ENCODE measurements around the gene TDRD9.

Gene TDRD9

DNA sequence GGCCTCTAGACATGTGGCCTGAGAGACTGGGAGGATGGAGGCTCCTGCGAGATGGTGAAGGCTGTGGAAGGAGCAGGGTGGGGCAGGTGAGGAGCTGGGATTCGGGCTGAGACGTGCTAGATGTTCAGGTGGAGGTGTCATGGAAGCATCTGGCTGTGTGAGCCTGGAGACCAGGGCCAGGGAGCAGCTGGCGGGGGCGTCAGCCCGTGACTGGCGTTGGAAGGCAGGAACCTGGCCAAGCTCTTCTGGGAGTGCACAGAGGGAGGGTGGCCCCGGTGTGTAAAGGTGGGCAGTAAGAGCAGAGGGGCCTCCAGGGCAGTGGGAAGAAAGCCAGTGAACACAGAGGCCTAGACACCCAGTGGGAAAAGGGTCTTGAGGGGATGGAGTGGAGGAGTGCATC is 69.1 kb downstream of the TDRD9 start:
- DNase-seq, result no peak

DNA sequence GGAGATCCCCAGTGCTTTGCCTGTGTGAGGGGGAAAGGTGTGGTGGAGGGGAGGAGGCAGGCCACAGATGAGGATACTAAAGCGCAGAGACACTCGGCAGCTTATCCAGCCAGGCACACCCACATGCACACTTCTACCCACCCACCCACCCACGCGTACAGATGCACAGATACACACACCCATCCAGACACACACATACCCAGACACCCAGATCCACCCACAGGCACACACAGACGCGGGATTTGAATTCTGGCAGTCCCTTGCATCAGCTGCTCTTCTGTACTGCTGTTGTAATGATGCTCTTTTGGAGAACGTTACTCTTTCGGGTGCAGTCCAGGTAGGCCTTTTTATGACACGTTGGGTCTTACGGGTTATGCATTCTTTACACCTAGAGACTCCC is 69.8 kb downstream of the TDRD9 start:
- no peak for DNase-seq

DNA sequence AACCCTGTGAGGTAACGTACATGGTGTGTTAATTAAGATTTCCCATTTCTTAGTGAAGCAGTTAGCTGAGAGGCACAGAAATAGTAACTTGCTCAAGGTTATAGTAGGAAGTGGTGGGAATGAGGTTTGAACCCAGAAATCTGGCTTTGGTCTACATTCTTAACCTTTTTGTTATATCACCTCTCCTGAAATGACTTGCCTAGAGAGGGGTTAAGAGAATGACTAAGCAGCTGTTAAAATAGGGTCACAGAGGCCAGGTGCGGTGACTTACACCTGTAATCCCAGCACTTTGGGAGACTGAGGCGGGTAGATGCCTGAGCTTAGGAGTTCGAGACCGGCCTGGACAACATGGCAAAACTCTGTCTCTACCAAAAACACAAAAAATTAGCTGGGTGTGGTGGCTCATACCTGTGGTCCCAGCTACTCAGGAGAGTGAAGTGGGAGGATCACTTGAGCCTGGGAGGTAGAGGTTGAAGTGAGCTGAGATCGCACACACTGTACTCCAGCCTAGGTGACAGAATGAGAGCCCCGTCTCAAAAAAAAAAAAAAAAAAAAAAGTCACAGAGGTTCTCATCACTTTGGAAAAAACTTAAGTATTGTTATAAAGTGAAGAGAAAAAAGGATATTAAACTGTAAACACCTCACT is 71.7 kb downstream of the TDRD9 start:
- DNase-seq, result no peak

DNA sequence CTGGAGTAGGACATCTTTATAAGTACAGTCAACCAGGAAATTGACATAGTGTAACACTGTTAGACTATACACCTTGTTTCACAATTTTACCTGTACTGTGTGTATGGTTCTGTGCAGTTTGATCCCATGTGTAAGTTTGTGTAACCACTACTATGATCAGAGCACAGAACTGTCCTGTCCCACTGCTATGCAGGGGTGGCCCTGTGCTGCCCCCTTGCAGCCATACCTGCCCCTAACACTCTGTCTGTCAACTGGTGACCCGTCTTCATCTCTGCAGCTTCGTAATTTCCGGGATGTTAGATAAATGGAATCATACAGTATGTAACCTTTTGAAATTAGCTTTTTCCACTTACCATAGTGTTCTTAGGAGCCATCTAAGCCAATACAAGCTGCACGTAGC is 72.7 kb downstream of the TDRD9 start:
- no peak for DNase-seq

DNA sequence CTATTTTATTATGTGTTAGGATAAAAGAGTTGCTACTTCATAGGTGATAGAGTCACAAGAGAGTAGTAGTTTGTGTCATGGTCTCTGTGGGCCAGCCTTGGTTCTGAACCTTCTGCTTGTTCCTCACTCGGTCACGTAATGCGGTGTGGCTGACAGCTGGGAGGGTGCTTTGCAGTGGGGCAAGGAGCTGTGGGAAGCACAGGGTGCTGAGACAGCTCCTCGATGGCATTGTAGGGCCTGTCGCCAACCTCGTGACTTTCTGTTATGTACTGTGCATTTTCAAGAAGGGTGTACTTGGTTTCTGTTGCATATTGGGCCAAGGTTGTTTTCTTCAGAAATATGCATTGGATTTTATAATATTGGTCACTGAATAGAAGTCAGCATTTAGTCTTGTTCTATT is 75.4 kb downstream of the TDRD9 start:
- no peak for DNase-seq

DNA sequence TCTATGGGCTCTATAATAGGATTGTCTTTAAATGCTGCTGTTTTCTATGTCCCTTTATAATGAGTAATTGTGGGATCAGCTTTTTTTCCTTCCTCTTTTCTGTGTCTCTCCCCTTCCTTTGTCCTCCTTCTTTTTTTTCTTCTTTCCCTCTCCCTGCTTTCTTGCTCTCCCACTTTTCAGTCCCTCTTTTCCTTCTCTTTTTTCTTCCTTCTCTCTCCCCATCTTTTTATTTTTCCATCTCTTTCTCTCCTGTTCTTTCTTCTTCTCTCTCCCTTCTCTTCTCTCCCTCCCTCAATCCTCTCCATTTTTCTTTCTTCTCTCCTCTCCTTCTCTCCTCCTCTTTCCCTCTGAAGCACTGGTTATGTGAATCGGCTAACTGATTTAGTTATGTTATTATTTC is 76.6 kb downstream of the TDRD9 start:
- DNase-seq, result no peak

DNA sequence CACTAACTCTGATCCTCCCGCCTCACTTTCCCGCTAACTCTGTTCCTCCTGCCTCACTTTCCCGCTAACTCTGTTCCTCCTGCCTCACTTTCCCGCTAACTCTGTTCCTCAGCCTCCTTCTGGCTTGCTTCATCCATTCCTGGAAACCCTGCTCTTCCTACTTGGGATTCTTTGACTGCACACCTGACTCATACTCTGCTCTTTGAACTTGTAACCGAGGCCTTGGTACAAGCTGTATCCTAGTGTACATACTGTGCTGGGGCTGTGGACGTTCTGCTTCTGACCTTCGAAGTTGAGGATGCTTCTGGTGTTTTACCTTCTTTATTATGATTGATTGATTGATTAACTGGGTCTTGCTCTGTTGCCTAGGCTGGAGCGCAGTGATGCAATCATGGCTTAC is 77.2 kb downstream of the TDRD9 start:
- DNase-seq, result no peak

DNA sequence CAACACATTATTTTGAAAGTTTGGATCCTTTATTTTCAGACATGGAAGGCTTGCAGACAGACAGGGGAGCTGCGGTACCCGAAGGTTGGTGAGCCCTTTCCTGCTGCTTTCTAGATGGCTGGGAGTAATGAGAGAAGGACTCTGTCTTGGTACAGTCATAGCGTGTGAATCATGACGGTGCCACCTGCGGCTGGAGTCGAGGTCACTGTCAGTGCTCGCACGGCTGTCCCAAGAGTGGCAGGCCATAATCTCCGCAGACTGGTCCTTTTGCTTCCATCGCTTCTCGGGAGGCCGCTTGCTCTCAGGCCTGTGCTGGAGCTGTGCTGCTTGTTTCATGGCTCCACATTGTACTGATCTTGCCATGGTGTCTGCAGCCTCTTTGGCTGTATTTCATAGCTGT is 78.9 kb downstream of the TDRD9 start:
- no peak for DNase-seq

DNA sequence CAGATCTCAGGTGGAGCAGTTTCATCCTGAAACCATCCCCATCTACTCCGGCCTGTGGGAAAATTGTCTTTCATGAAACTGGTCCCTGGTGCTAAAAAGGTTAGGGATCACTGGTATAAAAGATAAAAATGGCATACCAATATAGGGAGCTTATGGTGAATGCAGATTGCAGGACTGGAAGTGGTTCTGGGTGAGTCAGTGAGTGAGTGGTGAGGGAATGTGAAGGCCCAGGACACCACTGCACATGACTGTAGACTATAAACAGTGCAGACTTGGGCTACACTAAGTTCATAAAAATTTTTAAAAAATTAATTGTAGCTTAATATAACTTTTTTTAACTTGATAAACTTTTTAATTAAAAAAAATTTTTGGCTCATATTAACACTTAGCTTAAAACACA is 81.0 kb downstream of the TDRD9 start:
- no peak for DNase-seq

DNA sequence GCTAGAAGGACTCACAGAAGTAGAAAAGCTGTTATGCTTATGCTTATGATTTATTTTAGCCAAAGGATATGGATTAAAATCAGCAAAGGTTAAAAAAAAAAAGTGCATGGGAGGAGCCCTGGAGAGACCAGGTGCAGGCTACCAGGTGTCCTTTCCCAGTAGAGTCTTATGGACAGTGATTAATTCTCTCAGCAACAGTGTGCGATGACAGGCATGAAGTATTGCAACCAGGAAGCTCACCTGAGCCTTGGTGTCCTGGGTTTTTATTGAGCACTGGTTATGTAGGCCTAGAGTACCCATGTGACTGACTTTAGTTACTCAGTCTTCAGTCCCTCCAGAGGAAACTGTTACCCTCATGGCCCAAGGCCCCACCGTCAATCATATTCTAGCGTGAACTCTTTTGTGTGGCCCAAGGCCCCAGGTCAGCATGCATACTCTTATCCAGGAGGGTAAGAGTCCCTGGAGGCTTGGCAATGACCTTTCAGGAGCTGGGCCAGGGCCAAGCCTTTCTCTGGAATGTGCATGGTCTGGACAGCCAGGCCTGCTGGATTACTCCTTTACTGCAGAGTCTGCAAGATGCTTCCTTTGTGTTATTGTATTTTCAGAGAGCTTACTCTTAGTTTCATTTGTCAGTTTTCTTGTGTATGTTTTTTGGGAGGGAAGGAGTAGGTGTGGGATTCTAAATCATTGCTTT is 83.7 kb downstream of the TDRD9 start:
- no peak for DNase-seq

DNA sequence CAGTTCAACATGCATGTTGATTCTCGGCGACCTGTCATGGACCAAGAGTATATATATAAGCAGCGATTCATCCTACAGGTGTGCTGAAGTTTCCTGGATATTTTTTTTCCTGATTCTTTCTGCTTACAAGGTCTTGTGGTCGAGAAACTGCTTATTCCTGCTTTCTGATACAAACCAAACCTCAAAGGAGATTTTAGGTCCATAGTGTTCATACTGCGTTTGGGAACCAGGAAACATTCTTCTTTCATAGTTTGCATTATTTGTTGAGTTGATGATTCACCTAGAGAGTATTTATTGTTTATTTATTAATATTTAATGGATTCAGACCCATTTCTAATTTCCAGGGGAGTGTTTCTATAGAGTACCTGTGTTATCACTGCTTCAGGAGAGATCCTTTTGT is 86.5 kb downstream of the TDRD9 start:
- DNase-seq, result no peak

DNA sequence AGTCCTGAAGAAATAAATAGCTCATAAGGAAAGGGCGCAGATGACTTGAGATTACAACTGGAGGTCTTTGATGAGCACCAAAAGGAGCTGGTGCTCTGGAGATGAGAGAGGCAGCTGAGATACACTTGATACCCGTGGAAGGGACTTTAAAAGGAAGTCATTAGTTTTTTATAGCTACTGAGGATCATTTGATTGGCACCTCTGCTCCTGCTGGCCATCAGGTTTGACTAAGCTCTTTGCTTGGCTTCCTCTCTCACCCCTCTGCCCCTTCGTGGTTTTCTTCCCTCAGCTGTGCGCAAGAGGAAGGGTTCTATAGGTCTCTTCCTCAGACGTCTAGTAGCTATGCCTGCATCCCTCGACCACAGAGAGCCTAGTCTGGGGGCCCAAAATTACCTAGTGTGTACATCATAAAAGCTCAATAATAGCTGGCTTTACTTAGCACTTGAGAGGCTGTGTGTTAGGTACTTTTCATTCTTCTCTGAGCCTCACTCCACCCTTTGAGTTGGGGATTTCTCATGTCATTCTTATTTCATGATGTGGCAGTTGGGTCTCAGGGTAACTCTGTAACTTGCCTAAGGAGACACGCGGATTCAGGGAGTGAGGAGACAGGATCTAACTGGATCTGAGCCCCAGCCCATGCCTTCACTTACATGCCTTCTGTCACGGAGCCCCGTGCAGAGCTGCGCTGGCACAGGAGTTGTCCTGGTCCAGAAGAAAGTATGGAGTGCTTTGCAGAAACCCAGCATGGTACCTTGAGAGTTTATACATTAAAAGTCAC is 88.8 kb downstream of the TDRD9 start:
- DNase-seq, result no peak

DNA sequence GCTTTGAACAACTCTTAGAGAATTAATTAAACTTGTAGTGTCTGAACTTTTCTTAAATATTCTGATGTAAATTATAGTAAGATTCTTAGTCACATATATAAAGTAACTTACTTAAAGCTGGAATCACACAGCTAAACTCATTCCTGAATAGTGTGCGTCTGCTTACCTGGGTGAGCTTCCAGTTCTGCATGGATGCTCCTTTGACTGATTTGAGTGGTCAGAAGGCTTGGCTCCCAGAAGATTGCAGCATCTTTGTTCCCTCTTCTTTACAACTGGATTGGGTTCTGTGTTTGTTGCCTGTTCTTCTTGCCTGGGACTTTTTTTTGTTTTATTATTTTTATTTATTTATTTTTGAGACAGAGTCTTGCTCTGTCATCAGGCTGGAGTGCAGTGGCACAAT is 90.8 kb downstream of the TDRD9 start:
- no peak for DNase-seq

DNA sequence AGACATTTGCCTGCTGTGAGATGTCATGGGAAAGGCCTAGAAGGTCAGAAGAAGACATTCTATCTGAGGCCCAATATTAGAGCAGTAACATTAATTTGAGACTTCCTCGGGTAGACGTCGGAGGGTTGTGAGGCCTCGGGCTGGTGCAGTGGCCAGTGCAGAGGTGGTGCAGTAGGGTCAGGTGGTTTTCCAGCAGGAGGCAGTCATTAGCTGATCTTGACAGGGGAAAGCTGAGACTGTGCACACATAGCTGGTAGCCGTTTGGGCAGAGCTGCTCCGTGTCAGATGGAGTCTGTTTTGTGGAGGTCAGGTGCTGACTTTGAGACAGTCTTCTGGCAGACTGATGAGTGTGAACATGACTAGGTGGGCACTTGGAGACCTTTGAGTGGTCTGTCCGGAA is 91.5 kb downstream of the TDRD9 start:
- DNase-seq, result no peak

DNA sequence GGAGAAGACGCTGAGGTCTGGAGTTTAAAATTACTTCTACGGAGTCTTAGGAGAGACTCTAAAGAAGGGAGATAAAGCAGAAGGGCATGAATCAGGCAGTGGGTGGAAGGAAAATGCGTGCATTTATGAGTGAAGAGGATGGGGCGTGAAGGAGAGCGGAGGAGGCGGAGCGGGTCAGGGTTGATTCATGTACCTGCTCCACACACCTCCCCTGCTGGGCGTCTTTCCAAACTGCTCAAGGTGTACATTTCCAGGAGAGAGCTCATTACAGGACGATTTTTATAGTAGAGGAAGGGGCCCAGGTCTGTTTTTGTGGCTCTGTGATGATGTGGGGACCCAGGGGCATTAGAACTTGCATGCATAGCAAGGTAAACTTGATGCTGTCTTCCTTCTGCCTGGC is 92.2 kb downstream of the TDRD9 start:
- DNase-seq, result no peak

DNA sequence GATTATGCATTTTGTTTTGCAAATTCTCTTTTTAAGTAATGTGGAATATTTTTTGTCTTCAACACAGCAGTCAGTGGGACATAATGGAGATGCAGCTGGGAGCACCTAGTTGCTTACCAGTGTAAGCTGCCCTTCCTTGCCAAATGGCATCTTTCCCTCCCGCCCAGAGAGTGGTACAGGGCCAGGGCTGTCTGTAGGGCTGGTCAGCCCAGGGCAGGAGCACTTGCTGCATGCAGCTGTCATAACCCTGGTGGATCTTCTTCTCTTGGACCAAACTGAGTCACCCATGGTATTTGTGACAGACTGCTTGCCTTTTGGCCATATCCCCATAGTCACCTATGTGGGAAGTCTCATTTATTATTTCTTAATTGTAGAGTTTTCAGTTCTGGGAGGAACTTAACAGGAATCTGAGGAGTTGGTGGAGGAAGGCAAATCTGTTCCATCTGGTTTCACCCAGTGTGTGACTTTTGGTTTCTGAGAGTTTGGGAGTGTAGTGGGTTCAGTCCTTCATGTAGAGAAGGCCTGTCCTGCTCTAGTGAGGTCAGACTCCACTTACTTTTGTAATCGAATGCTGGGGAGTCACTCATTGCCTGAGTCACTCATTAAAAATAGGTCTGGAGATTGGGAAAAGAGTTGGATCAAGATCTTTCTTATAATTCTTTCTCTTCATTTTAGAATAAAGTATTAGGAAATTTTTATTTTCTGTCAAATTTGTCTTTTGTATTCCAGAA is 95.2 kb downstream of the TDRD9 start:
- no peak for DNase-seq

DNA sequence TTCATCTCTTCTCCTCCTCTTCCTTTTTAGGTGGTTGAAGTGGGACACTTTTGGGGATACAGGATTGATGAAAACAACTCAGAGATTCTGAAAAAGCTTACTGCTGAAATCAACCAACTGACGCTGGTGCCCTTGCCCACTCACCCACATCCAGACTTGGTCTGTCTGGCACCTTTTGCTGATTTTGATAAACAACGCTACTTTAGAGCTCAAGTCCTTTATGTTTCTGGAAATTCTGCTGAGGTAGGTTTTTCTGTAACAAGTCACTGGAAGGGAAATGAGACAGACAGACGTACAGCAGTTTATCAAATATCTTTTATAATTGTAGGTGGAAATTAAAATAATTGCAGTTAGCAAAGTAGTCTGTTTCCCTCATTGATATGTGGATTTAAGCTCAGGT is 97.3 kb downstream of the TDRD9 start:
- DNase-seq, result no peak

DNA sequence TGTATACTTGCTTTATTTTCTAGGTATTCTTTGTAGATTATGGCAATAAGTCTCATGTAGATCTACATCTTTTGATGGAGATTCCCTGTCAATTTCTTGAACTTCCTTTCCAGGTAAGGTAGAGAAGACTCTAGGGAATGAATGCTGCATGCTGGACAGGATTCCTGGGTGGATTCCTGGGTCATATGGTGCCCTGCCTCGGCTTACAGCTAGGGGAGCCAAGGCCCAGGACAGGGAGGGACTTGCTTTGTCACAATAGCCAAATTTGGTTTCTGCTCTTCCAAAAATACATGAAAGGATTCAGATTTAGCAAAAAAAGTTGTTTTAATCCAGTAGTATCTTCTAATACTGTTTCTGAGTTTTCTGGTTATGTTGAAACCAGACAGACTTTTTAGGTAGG is 97.8 kb downstream of the TDRD9 start:
- DNase-seq, result no peak

DNA sequence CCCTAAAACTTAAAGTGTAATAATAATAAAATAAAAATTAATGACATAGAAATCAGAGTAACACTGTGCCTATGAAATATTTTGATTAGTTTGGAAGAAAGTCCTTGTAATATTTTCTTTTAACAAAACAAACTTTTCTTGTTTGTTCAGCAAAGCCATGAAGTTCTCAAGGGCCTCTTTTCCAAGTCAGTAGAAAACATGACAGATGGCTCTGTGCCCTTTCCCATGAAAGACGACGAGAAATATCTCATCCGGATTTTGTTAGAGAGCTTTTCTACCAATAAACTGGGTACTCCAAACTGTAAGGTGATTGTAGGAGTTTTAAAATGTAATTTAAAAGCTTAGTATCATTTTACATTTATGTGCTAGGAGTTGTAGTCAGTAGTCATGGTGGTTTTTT is 102.7 kb downstream of the TDRD9 start:
- DNase-seq, result no peak

DNA sequence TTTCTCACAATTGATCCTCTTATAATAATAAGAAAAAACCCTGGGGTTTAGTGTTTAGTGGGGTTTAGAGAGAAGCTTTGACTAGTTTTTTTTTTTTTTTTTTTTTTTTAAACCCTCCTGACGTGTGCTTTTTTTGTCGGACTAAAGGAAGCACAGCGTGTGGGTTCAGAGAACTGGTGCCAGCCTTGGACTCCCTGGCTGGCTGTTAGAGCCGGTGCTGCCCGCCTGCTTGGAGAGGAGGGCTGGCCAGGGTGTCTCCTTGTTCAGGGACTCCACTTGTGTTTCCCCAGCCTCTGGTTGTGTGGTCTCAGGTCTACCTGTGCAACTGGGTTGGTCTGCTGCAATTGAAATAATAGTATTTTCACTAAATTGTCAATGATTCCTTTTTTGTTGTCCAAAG is 103.1 kb downstream of the TDRD9 start:
- DNase-seq, result no peak

DNA sequence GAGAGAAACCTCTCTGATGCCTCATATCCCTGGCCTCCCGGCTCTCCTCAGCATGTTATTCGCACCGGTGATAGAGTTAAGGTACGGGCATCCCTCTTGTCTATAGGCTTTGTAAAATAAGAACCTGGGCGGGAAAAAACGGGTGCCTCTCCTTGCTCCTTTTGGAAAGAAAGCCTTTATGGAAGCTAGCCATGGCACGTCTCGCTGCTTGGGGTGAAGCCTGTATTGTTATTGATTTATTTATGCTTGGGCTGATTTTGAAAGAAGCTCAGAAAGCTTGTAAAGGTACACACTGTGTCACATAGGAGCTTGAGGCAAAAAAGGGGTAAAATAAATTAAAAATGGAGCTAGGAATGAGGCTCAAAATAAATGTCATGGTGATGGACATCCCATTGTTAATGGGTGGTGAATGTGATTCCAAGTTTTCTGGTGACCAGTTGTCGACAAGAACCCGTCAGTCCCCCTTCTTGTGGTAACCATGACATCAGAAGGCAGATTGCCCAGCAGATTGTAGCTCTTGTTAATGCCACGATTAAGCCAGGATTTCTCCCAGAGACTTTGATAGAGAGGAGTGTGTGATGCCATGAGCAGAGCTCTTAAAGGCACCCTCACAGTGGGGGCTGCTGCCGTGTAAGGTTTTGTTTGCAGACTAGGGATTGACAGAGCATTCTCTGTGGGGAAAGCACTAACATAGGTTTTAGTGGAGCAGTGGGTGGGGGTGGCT is 106.9 kb downstream of the TDRD9 start:
- no peak for DNase-seq

DNA sequence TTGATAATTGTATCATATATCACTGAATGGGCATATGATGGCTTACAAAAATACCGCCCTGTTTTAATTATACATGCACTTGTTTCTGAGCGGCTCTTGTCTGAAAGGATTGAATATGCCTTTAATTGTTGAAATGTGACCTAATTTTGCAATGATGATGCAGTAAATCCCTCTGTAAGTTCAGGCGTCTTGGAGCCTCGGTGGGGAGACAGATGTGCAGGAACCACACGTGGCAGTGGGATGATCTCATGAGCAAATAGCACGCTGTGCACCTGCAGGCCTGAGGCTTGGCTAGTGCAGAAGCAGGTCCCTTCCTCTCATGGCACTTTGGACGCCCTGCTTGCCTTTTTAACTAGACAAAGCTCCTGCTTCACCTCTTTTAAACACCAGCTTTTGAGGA is 108.0 kb downstream of the TDRD9 start:
- DNase-seq, result no peak

DNA sequence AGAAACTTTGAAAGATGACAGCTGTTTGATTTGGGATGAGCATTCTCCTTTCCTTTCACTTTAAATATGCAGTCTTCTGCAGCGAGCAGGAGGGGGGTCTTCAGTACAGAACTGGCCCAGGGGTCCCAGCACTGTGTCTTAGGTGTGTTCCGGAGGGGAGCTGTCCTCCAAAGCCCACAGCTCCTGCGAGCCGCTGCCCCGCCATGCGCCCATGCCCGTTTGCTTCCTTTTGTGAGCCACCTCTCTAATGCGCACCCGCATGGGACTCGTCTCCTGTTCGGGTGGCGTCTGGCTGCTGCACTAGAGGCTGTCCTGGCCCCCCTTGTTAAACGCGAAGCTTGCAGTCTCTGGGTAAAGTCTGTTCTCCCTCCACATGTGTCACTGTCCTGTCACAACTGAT is 108.8 kb downstream of the TDRD9 start:
- no peak for DNase-seq

All from T1000 (cell line).